IgD-negative memory B cell (primary cell): ENCODE results near the gene CD63. TPM values are rescaled to one million over a fixed set of nuclear protein-coding genes. Genes with fewer than 3 reads are reported as not detected.

Experiments
- H3K27ac Mint-ChIP-seq, 3 donors: one replicate each; pipeline ENCODE4 v1.8.0; 2020 to 2022; ENCODE audit warnings: mild to moderate bottlenecking in 3 of 3, mixed read lengths in 3 of 3, moderate library complexity in 1 of 3
- H3K27me3 Mint-ChIP-seq: one replicate; pipeline ENCODE4 v1.8.0; 2021; ENCODE audit warnings: mixed read lengths
- H3K36me3 Mint-ChIP-seq: one replicate; pipeline ENCODE4 v1.8.0; 2020; ENCODE audit warnings: mild to moderate bottlenecking, mixed read lengths
- H3K4me1 Mint-ChIP-seq, 3 donors: one replicate each; pipeline ENCODE4 v1.8.0; 2020 to 2022; ENCODE audit warnings: mixed read lengths in 3 of 3, mild to moderate bottlenecking in 1 of 3
- H3K4me3 Mint-ChIP-seq, 4 donors: one replicate each; pipeline ENCODE4 v1.8.0; 2020 to 2022; ENCODE audit warnings: mild to moderate bottlenecking in 4 of 4, mixed read lengths in 4 of 4, moderate library complexity in 3 of 4
- H3K9me3 Mint-ChIP-seq, 3 donors: one replicate each; pipeline ENCODE4 v1.8.0; 2020 to 2021; ENCODE audit warnings: mixed read lengths in 3 of 3, mild to moderate bottlenecking in 1 of 3
- polyA plus RNA-seq: library from polyadenylated mRNA; unstranded; fragments of 300-500 nt; fragmentation: Illumina TruSeq; gene quantifications from one replicate; pipeline ENCODE4 v1.2.3, GENCODE V29; 2021

CD63 gene
- polyA plus RNA-seq, 1 donor from 2014 or later: 171 TPM

DNA sequence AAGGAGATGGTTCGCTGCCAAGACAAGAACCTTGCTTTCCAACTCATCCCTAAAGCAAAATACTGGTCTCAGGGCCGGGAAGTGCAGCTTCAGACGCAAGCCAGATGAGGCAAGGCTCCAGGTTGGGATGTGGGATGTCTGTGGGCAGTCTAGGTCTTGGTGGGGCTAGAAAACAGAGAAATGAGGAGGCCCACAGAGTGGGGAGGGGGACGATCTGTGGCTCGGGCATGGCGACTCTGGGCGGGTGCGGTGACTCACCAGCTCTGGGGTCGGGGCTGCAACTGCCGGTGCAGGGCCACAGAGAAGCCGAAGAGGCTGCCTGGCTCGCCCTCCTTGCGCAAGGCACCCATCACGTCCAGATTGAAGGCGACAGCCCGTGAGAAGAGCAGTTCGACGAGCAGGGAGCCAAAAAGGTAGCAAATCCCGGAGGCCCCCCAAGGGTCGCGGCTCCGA, 21.6 kb downstream of the CD63 start:
- H3K36me3 Mint-ChIP-seq: no peaks in the 10 kb centered on the region
- H3K27ac Mint-ChIP-seq: no peak overlapping the region
- H3K27me3 Mint-ChIP-seq: peaks cover 13% of the 10 kb centered on the region
- H3K4me3 Mint-ChIP-seq: peak overlapping the region; percentile 55 to 86 (median 84)
- no peaks in the 10 kb centered on the region for H3K9me3 Mint-ChIP-seq
- H3K4me1 Mint-ChIP-seq: peaks cover 0 to 18% (median 12%) of the 10 kb centered on the region in 3 donors

DNA sequence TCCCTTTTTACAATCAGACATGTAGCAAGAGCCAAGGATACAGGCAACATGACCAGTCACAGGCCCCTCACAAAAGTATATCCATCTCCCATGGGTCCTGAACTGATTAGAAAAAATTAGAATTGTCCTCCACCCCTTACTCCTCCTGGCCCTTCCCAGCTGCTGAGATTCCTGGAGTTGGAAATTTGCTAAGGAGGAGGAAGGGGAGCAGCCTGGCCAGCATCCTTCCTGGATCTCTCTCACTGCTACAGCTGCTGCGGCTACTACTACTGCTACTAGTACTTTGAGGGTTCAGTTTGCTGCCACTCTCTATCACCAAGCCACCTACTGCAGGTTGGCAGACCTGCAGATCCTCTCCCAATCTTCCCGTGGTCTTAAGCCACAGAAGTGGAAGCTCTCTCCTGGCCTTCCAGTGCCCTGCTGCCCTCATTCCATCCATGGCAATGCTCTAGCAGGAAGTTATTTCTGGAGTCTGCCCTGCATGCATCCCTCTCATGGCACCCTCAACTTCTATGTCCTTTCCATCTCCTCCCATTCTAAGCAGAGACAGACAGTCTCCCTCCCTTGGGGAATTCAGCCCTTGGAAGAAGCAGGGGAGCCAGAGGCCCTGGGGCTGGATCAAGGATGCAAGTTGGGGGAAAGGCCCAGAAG, 22.1 kb downstream of the CD63 start:
- no peak overlapping the region for H3K27ac Mint-ChIP-seq
- H3K36me3 Mint-ChIP-seq: no peaks in the 10 kb centered on the region
- peaks cover 0 to 18% (median 12%) of the 10 kb centered on the region in 3 donors for H3K4me1 Mint-ChIP-seq
- peak overlapping the region in 3 of 4 donors; percentile 55 to 86 (median 84) for H3K4me3 Mint-ChIP-seq
- no peaks in the 10 kb centered on the region for H3K9me3 Mint-ChIP-seq
- peaks cover 13% of the 10 kb centered on the region for H3K27me3 Mint-ChIP-seq

DNA sequence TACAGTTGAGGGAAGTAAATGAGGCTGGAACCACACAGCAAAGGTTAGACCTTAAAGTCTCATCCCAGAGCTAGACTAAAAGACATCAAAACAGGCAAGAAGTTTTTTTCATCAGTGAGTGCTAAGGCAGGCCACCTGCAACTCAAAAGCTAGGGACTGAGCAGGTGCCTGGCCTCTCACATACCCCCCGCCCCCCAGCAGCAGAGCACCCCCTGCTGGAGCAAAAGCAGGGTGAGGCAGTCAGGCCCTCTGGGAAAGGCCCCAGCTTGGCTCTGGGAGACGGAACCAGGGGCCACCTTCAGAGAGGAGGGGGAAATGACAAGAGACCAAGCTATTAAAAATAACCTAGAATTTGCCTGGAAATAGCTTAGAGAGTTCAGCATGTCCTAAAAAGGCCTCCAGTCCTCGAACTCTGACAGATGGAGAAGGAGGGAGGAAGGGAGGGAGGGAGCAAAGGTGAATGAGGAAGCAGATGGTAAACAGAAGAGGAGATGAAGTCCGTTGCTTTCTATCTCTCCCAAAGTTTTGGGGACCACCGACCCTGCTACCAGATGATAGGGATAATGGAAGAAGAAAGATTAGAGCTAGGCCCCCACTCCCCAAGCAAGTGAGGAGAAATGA, 22.9 kb downstream of the CD63 start:
- Mint-ChIP-seq H3K27me3 (peaks cover 13% of the 10 kb centered on the region), H3K36me3 (no peaks in the 10 kb centered on the region), H3K4me1 (peaks cover 0 to 18% (median 12%) of the 10 kb centered on the region in 3 donors), H3K27ac (no peak overlapping the region), H3K4me3 (peak overlapping the region in 2 of 4 donors; percentile 43 to 55), H3K9me3 (no peaks in the 10 kb centered on the region)

DNA sequence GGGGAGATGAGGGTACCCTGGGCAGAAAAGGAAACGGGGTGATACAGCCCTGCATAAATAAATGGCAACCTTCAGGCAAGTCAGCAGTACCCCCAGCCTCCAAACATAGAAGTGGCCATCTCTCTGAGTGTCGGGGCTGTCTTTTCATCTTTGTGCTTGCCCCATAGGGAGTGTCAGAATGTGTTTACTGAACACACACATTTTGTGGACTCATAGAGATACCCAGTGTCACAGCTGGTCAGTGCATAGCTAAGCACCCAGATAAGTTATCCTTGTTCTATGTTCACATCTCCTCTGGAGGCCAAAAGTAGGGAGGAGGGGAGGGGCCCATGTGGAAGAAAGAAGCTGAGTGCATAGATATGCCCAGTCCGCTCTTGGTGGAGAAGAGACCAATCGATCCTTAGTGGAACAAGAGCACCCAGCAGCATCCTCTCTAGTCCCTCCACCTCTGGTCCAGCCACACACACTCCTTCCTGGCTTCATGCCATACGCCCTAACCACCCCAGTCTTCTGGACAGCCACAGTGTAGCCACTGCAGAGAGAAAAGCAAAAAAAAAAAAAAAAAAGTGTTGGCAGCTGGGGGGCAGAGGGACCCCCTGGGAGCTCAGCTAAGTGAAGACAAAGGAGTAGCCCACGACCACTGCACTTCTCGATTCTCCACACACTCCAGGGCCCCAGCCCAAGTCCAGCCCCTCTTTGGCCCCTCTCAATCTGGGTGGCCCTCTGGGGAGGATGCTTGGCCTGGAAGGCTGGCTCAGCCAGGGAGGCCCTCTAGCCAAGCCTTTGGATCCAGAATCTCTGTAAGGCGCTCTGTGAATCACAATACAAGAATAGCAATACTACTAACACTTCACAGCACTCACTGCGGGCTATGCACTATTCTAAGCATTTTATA, 23.7 kb downstream of the CD63 start:
- Mint-ChIP-seq H3K27ac (no peak overlapping the region), H3K27me3 (peaks cover 13% of the 10 kb centered on the region)

DNA sequence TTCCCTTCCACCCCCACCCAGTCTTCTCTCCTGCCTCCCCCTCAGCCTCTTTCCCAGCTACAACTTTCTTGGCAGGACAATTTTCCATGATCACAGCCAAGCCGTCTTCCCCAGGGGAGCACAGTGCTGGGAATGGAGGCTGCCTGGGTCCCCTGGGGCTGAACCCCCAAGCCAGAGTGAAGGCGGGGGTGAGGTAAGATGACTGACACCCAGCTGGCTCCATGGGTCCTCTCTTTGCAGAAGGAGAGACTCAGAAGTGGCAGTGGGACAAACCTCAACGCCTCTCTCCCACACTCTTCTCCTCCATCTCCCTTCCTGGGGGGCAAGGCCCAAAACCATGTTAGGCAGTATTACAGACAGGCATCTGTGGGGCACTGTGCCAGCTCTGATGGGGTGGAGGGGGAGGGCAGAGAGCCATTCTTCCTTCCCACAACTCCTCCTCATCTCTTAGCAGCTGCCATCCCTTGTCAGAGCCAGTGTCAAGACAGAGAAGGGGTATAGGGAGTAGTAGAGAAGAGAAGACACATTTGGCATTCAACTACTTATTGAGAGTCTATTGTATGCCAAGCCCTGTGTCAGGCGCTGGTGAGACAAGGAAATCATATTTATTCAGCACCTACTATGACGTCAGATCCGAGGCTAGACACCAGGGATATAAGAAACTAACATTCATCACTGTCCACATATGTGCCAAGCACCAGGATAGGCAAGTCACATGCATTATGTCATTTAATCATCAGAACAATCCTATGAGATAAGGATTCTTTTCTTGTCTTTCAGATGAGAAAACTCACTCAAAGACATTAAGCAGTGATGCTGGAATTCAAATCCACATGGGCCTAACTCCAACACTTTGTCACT, 24.7 kb downstream of the CD63 start:
- Mint-ChIP-seq H3K27ac (no peak overlapping the region), H3K9me3 (no peaks in the 10 kb centered on the region), H3K4me1 (peaks cover 0 to 16% (median 12%) of the 10 kb centered on the region in 3 donors), H3K4me3 (no peak overlapping the region), H3K36me3 (no peaks in the 10 kb centered on the region), H3K27me3 (peaks cover 15% of the 10 kb centered on the region)

More for the DNA sequence above, 23.7 kb downstream of the CD63 start:
- Mint-ChIP-seq H3K4me1 (peaks cover 0 to 18% (median 12%) of the 10 kb centered on the region in 3 donors), H3K9me3 (no peaks in the 10 kb centered on the region), H3K4me3 (peak overlapping the region in 1 of 4 donors; percentile 43), H3K36me3 (no peaks in the 10 kb centered on the region)

DNA sequence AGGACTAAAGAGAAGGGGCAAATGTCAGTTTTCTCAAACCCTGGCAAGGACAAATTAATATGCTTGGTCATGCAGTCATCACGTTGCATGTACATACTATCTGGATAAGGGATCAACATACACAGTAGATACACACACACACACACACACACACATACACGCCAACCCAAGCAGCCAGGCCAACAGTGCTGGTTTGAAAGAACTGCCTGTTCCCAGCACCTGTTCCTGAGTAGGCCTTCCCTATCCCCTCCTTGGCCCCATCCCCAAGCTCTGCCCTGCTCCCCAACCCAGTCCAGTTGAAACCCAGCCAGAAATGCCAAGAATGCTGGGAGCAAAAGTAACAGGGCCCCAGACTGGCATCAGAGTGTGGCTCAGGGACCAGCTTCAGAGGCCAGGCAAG, 25.5 kb downstream of the CD63 start:
- H3K27me3 Mint-ChIP-seq: peaks cover 11% of the 10 kb centered on the region
- H3K4me3 Mint-ChIP-seq: peak overlapping the region in 1 of 4 donors; percentile 12
- no peak overlapping the region for H3K27ac Mint-ChIP-seq
- no peaks in the 10 kb centered on the region for H3K36me3 Mint-ChIP-seq
- H3K4me1 Mint-ChIP-seq: peaks cover 0 to 7% (median 6%) of the 10 kb centered on the region in 3 donors
- H3K9me3 Mint-ChIP-seq: no peaks in the 10 kb centered on the region

DNA sequence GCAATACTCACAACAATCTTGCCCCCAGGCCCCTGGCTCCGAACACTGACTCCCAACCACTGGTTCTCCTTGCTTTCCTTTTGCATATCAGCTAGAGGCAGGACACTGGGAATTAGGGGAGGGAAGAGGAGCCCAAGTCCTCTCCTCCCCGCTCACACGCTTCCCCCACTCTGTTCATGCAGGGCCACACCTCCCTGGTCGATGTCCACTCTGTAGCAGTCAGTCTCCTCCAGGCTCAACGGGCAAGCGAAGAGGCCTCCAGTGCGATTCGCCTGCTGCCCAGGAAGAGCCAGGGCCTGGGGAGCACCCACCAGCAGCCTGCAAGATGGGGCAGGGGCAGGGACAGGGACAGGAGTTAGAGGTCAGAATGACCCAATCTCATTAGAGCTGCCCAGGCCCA, 25.9 kb downstream of the CD63 start:
- Mint-ChIP-seq H3K27me3 (peaks cover 11% of the 10 kb centered on the region), H3K4me1 (peaks cover 0 to 4% (median 3%) of the 10 kb centered on the region in 3 donors), H3K4me3 (no peak overlapping the region), H3K27ac (no peak overlapping the region), H3K36me3 (no peaks in the 10 kb centered on the region), H3K9me3 (no peaks in the 10 kb centered on the region)

DNA sequence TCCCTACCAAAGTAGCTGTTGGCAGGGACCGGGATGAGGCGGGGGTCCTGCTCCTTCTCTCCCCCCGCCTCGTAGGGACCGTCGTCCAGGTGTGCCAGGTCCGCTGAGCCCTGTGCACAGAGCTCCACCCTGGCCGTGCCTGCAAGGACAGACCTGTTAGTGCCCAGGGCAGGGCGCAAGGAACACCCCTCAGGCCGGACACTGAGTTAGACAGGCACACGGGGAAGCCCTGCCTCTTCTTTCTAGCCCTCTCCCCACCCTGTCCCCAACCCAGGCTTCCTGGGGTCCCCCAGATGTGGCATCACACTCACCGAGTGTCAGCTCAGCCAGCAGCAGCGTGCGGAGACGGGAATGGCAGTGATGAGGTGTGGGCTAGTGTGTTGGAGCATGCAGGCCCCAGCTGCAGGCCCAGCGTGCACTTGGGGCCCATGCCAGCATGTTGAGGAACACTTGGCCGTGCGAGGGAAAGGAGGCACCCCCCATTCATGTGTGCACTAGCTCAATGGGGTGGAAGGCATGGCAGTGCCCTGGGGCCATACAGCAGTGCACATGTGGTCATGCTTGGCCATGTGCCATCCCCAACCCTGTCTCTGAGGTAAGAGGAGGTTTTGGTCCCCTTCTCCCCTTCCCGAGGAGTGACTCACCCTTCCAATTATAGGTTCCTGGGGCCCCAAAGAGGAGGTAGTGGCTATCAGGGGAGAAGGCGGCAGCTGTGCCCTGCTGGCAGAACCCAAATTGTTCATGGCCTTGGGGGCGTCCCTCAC, 28.4 kb downstream of the CD63 start:
- Mint-ChIP-seq H3K36me3 (no peaks in the 10 kb centered on the region), H3K4me1 (no peaks in the 10 kb centered on the region), H3K27me3 (peaks cover 2% of the 10 kb centered on the region), H3K27ac (no peak overlapping the region), H3K4me3 (no peak overlapping the region), H3K9me3 (no peaks in the 10 kb centered on the region)

DNA sequence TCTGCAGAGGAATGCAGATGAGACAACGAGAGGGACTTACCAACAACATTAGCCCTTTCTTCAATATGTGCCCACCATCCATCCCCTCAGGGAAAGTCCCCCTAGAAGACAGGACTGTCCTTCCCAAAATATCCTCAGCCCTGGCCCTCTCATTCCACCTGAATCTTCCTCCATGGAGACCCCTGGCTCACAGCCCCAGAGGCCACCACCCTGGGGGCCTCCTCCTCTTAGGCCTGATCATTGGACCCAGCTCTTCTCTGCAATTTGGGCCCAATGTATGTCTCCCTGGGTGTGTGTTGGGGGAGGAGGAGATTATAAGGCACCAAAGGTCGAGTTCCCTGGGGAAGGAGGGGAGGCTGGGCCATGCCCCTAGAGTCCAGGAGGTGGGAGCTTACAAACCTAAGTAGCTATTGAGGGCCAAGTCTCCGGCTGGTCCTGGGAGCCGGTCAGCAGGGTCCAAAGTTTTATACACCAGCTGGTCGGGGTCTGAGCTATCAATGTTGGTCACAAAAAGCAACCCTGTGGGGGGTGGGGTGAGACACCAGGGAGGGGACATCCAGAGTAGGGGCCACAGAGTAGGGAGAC, 29.2 kb downstream of the CD63 start:
- Mint-ChIP-seq H3K36me3 (no peaks in the 10 kb centered on the region), H3K4me3 (no peak overlapping the region), H3K9me3 (no peaks in the 10 kb centered on the region), H3K4me1 (no peaks in the 10 kb centered on the region), H3K27me3 (peaks cover 2% of the 10 kb centered on the region), H3K27ac (no peak overlapping the region)

DNA sequence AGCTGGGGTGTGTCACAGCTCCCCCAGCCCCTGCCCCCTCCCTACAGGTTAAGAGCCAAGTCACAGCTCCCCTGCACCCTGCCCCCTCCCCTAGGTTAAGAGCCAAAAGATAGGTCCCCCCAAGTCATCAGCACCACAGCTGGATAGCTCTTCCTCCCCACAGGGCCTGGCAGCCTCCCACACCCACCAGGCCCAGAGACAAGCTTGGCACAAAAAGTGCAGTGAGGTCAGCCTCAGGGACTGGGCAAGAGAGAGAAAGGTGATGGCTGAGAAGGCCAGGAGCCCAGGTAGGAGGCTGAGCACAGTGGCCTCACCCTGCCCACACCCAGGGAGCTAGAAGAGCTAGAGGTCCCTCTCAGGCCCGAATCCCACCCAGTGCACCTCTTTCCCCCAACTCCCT, 29.8 kb downstream of the CD63 start:
- Mint-ChIP-seq H3K27me3 (peaks cover 2% of the 10 kb centered on the region), H3K4me1 (no peaks in the 10 kb centered on the region), H3K36me3 (no peaks in the 10 kb centered on the region), H3K4me3 (peak overlapping the region in 1 of 4 donors; percentile 39), H3K9me3 (no peaks in the 10 kb centered on the region), H3K27ac (no peak overlapping the region)

DNA sequence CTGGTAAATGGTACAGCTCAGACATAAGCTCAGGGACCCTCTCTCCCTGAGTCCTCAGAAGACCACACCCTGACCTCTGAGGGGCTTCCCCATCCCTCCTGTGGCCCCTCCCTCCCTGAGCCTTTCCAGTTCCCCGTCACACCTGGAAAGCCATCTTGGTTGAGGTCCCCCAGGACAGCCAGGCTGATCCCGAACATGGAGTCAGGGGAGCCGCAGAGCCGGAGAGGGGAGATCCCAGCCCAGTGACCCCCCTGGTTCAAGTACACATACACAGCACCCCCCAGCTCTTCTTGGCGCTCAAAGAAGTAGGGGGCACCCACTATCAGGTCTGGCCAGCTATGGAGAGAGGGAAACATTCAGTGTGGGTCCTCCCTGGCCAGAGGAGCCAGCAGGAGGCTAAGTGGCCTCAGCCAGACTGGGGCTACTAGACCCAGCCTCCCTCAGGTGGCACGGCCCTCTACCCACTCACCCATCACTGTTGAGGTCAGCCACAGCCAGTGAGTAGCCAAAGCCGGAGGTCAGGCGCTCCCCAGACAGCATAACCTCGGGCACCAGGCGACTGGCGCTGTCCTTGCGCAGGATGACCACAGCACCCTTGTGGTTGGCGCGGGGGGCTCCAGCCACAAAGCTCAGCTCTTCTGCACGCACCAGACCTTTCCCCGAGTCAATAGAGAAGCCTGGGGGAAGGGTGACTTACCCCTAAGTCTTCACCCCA, 30.4 kb downstream of the CD63 start:
- Mint-ChIP-seq H3K9me3 (no peaks in the 10 kb centered on the region), H3K27me3 (peaks cover 2% of the 10 kb centered on the region), H3K4me3 (no peak overlapping the region), H3K36me3 (no peaks in the 10 kb centered on the region), H3K27ac (no peak overlapping the region), H3K4me1 (no peaks in the 10 kb centered on the region)

DNA sequence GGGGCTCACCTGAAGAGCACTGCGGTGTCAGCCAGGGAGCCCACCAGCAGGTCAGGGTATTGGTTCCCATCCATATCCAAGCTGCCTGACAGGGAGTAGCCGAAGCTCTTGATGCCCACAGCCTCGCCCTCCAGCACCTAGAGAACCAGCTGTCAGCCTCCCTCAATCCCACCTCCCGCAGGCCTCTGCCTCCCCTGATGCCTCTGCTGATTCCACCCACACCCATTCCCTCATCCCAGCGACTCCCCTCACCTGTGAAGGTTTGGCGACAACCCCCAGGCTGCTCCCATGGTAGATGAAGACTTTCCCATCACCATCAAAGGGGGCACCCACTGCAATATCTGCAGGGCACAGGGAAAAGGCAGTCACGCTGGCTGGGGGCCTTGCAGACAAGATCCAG, 31.1 kb downstream of the CD63 start:
- peaks cover 2% of the 10 kb centered on the region for H3K27me3 Mint-ChIP-seq
- H3K36me3 Mint-ChIP-seq: no peaks in the 10 kb centered on the region
- H3K27ac Mint-ChIP-seq: no peak overlapping the region
- H3K4me3 Mint-ChIP-seq: no peak overlapping the region
- no peaks in the 10 kb centered on the region for H3K9me3 Mint-ChIP-seq
- H3K4me1 Mint-ChIP-seq: no peaks in the 10 kb centered on the region

DNA sequence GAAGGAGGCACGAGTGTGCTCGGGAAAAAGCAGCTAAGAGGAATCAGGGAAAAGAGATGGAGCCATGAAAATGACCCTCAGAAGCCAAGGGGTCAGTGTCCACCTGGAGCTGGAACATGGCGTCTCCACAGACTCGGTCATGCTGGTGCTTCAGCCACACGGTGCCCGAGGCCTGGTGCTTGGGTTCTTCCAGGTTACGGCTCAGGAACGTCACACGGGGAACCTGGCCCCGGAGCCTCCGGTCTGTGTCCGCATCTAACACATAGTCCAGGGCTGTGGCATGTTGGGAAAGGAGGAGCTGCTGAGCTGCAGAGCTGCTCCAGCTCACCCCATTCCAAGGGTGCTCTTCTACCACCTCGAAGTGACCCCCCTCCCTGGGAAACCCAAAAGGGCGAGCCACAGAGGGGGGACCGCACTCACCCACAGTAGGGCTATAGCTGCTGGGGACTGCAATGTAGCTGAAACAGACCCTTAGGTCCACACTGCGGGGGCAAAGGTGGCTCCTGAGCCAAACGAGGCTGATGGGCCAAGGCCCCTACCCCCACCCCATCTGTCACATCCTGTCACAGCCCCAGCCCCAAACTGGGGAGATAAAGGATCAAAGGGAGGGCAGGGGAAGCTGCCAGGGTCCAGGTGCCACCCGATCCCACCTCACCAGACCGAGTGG, 31.9 kb downstream of the CD63 start:
- H3K4me3 Mint-ChIP-seq: no peak overlapping the region
- peaks cover 2% of the 10 kb centered on the region for H3K27me3 Mint-ChIP-seq
- H3K4me1 Mint-ChIP-seq: no peaks in the 10 kb centered on the region
- no peak overlapping the region for H3K27ac Mint-ChIP-seq
- no peaks in the 10 kb centered on the region for H3K9me3 Mint-ChIP-seq
- no peaks in the 10 kb centered on the region for H3K36me3 Mint-ChIP-seq
